ENCODE results near the gene MBD3.

- no peak for TF ChIP-seq POLR2A (IDR thresholded peaks at IDR 0.05)
- TF ChIP-seq, protein P1, sequence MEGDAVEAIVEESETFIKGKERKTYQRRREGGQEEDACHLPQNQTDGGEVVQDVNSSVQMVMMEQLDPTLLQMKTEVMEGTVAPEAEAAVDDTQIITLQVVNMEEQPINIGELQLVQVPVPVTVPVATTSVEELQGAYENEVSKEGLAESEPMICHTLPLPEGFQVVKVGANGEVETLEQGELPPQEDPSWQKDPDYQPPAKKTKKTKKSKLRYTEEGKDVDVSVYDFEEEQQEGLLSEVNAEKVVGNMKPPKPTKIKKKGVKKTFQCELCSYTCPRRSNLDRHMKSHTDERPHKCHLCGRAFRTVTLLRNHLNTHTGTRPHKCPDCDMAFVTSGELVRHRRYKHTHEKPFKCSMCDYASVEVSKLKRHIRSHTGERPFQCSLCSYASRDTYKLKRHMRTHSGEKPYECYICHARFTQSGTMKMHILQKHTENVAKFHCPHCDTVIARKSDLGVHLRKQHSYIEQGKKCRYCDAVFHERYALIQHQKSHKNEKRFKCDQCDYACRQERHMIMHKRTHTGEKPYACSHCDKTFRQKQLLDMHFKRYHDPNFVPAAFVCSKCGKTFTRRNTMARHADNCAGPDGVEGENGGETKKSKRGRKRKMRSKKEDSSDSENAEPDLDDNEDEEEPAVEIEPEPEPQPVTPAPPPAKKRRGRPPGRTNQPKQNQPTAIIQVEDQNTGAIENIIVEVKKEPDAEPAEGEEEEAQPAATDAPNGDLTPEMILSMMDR (IDR thresholded peaks at IDR 0.05): no peak
Measured at GRCh38 chr19:1584500-1585242, 8.0 kb downstream of the MBD3 start.
